NCI-H2081 treated with DMSO at 0.1 percent for 48 hours (cell line): ENCODE results near the gene TOMM7.
"Not testable (repeated sequence)": the region's sequence is repeated elsewhere in the genome, so short reads cannot be mapped to it uniquely, and the experiment has no call there.

Experiments used
- DNase-seq: peaks from one replicate; lab custom pipeline; 2025; lab: John Stamatoyannopoulos, UW

The TOMM7 gene

GRCh38 chr7:22853674-22854157, 31.1 kb upstream of the TOMM7 start:
- no peak for DNase-seq

DNA sequence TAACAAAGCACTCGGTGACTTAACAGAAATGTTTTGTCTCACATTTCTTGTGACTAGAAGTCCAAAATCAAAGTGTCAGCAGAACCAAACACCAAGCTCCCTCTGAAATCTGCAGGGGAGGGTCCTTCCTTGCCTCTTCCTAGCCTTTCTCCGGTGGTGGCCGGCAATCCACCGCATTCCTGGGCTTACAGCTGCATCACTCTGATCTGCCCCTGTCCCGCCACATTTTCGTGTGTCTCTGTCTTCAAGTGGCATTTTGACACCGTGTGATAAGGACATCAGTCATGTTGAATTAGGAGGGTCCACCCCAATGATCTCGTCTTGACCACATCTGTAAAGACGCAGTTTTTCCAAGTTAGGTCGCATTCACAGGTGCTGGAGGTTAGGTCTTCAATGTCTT, 30.5 kb upstream of the TOMM7 start:
- no peak for DNase-seq

DNA sequence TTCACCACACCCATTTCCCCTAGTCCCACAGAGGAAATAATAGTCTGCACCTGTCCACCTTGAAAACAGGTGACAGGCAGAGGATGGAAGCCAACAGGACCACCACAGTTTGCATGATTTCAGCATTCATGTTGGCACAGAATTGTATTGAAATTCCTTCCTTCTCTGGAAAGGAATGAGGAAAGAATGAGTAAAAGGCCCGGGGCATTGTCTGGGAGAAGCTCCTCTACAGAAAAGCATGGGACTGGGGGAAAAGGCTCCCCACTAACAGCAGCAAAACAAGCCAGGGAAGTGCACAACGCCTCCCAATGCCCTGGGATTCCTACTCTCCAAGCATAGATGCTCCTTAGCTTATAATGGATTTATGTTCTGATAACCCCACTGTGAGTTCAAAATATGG, 28.5 kb upstream of the TOMM7 start:
- no peak for DNase-seq

- not testable (repeated sequence) for DNase-seq
These were observed 27.7 kb upstream of the TOMM7 start for GRCh38 chr7:22850394-22850793.

GRCh38 chr7:22849662-22850061, 27.0 kb upstream of the TOMM7 start:
- DNase-seq = no peak

DNA sequence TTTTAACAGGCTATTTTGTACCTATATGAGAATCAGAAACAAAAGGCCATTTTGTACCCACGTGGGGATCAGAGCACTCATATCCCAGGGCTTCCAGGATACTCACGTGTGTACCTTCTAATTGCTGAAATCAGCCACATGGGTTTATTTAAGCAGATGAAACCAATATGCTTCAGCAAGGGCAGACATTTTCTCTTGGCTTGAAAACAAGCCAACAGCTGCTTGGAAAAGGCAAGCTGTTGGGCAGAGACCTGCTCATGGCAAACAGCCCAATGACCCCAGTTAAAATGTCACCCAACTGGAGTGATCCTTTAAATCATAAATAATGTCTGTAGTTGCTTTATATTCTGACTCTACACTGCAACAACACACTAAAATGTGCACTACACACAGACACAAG, 26.5 kb upstream of the TOMM7 start:
- peak; percentile 66 for DNase-seq

DNA sequence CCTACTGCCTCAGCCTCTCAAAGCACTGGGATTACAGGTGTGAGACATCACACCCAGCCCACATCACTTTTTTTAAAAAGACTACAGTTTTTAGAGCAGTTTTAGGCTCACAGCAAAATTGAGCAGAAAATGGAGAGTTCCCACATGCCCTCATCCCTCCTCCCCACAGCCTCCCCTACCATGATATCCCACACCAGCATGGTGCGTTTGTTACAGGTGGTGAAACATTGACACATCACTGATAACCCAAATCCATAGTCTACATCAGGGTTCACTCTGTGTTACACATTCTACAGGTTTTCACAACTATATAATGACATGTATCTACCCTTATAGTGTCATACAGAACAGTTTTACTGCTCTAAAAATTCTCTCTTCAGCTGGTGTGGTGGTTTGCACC, 24.3 kb upstream of the TOMM7 start:
- no peak for DNase-seq

GRCh38 chr7:22845221-22845834, 22.7 kb upstream of the TOMM7 start:
- DNase-seq = no peak

GRCh38 chr7:22843681-22844309, 21.1 kb upstream of the TOMM7 start:
- no peak for DNase-seq

DNA sequence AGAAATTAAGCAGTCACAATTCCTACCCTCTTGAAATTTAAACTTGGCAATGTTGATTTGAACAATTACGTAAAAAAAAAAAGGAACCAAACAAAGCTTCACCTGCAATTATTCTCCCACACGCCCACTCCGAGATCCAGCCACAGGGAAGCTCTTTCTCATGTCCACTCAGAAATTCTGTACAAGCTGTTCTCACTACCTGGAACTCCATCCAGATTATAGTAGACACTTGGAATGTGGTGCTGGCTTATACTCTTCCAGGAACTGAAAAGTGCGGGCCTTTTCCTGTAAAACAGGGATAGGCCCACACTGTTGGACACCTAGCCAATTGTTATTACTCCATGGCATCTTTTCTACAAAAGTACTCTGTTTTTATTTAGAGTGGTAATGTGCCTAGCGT, 20.3 kb upstream of the TOMM7 start:
- no peak for DNase-seq

GRCh38 chr7:22842383-22842941, 19.8 kb upstream of the TOMM7 start:
- no peak for DNase-seq

DNA sequence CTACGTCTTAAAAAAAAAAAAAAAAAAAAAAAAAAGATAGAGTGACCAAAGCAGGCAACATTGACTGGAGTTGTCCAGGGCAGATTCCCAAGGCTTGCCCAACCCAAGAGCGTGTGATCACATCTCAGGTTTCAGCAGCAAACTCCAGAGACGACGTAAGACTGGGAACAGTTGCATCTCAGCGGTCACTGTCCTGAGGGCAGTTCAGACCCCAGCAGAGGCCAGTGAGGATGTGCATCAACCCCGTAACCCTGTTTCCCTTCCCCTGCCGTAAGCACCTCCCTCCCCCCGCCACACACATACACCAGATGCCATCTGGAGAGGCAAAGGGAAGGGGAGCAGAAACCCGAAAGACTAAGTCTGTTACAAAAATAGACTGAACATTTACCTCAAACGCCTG, 19.3 kb upstream of the TOMM7 start:
- no peak for DNase-seq

- no peak for DNase-seq
These were observed 14.7 kb upstream of the TOMM7 start for GRCh38 chr7:22837308-22837707.

GRCh38 chr7:22836506-22836905, 13.9 kb upstream of the TOMM7 start:
- not testable (repeated sequence) for DNase-seq

- DNase-seq = no peak
These were observed 11.3 kb upstream of the TOMM7 start for GRCh38 chr7:22833957-22834356.

DNA sequence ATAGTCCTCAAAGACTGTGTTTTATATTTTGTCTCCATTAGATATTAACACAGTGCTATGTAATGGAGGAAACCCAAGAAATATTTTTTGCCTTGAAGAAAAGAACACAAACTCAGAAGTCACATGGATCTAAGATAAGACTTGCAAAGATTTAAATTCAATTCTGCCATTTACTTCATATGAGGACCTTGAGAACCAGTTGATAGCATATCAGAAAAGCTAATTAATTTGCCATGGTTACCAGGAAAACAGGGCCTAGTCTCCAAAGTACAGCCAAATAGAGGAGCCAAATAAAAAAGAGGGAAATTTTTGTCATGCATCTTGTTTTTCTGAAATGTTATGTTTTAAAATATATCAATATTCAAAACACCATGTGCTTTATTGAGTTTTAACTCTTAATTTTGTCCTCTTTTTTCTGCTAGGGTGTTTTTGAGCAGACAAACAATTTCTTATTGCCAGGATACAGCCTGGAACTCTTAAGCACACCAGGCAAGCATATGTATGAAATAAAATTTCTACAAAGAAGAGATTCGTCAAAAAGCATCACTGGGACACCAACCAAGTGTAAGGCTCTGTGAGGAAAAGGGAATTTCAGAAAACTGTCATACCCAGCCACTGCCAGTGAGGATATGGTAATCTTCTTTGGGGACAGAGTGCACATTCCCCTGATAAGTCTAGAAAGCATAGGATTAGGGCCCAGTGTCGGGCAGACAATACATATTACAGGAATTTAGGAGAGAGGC, 10.6 kb upstream of the TOMM7 start:
- DNase-seq = no peak

- DNase-seq = no peak
These were observed 9.8 kb upstream of the TOMM7 start for GRCh38 chr7:22832401-22832800.

DNA sequence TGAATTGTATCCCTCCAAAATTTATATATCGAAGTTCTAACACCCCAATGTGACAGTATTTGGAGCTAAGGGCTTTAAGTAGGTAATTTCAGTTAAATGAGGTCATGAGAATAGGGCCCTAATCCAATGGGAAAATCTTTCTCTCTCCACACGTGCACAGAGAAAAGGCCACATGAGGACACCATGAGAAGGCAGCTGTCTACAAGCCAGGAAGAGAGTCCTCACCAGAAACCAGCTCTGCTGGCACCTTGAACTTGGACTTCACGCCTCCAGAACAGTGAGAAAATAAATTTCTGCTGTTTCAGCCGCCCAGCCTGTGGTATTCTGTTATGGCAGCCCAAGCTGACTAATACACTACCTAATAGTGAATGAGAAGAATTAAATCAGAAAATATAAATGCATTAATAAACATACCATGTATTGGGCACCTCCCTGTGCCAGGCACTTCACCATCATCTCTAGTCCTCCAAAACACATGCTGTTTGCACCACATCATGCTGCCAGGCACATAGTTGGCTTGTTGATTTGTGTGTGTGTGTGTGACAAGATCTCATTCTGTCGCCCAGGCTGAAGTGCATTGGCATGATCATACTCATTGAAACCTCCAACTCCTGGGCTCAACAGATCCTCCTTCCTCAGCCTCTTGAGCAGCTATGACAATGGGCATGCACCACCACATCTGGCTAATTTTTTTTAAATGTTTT, 9.1 kb upstream of the TOMM7 start:
- no peak for DNase-seq

DNA sequence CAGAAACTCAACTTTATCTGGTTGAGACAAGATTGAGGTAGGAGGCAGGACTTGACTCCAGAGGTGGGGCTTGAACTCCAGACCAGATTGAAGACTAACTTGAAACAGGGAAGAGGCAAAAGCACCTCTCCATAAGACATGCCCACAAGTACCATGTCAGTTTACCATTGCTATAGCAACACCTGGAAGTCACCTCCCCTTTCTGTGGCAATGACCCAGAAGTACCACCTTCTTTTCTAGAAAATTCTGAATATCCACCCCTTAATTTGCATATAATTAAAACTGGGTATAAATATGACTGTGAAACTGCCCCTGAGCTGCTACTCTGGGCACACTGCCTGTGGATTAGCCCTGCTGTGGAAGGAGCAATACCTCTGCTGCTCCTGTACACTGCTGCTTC, 4.9 kb upstream of the TOMM7 start:
- DNase-seq = no peak

GRCh38 chr7:22826593-22826992, 3.9 kb upstream of the TOMM7 start:
- no peak for DNase-seq

DNA sequence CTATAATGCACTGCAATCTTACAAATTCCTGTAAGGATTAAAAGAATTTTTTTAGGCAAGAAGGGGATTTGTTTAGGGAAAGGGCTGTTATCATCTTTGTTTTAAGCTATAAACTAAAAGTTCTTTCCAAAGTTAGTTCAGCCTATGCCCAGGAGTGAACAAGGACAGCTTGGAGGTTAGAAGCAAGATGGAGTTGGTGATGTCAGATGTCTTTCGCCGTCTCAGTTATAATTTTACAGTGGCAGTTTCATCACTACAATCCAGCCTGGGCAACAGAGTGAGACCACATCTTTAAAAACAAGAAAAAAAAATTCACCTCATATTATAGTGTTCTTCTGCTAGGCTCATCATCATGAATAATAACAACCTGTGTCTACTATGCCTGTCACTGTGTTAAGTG, 2.1 kb upstream of the TOMM7 start:
- no peak for DNase-seq

- DNase-seq = no peak
These were observed 471 bp upstream of the TOMM7 start for GRCh38 chr7:22823142-22823497.
